Adrenal gland (tissue), 5 donors: ENCODE data around the gene IL1RAPL1.

Experiments used
- CTCF ChIP-seq, 6 experiments: fragments of 450-650 bp in 4 of 6; fragments of 200-600 bp in 2 of 6; sonication (generic) in 1 of 6; IDR thresholded peaks; 1 replicate in 5 of 6; 2 replicates in 1 of 6; pipeline versions ENCODE4 v1.5.1 to v1.8.0; 2016 to 2021; ENCODE audit warnings: antibody characterized with exemption in 6 of 6, mild to moderate bottlenecking in 2 of 6, moderate library complexity in 1 of 6
- POLR2A ChIP-seq, 2 donors: fragments of 450-650 bp; IDR thresholded peaks; one replicate each; pipeline ENCODE4 v1.6.1; 2017; ENCODE audit warnings: antibody characterized with exemption in 2 of 2, mild to moderate bottlenecking in 2 of 2, moderate library complexity in 1 of 2
- donor health status: DM: no; HTN: no; CAD: no.

GRCh38 chrX:29792335-29792734 is 1205.1 kb downstream of the IL1RAPL1 start:
- TF ChIP-seq POLR2A (IDR thresholded peaks at IDR 0.05) = no peak
- TF ChIP-seq CTCF (IDR thresholded peaks at IDR 0.05) = no peak
